Measurements from ENCODE around the gene SLC35A2. TPM values are rescaled to one million over a fixed set of nuclear protein-coding genes. Genes with fewer than 3 reads are reported as not detected.

The SLC35A2 gene
- total RNA-seq, 6 experiments from 2014 or later: 15.0 to 19.5 (median 17.3) TPM

DNA sequence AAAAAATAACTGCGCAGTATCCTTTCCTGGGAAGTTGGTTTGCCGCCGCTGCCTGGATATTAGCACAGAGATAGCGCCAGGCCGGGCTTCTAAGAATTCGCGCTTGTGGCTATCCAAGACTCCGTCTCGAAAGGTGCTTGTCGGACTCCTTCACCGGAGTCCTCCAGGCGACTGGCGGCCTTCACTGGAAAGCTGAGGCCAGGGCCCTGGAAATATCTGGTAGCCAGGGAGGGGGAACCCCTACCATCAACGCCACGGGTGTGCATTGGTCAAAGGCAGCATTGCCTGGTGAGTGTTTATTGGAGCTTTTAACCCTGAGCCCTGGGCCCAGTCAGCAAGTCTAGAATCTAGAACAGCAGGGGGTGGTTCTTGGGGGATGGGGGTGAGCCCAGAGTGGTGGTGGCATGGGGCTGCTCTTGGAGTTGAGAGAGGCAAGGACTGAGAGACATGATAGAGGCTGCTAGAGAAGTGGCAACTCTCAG, 8.0 kb upstream of the SLC35A2 start:
- ATAC-seq (peak in 3 of 4 donors; percentile 2 to 4 (median 4)), DNase-seq (no peak)
- peaks cover 0 to 9% (median 0%) of the 10 kb centered on the region in 4 donors for H3K36me3 ChIP-seq
- no peaks in the 10 kb centered on the region for H3K4me1 ChIP-seq
- peak overlapping the region in 1 of 3 donors; percentile 54 for H3K27ac ChIP-seq
- no peak for TF ChIP-seq POLR2A (IDR thresholded peaks at IDR 0.05)
- TF ChIP-seq, protein P1, sequence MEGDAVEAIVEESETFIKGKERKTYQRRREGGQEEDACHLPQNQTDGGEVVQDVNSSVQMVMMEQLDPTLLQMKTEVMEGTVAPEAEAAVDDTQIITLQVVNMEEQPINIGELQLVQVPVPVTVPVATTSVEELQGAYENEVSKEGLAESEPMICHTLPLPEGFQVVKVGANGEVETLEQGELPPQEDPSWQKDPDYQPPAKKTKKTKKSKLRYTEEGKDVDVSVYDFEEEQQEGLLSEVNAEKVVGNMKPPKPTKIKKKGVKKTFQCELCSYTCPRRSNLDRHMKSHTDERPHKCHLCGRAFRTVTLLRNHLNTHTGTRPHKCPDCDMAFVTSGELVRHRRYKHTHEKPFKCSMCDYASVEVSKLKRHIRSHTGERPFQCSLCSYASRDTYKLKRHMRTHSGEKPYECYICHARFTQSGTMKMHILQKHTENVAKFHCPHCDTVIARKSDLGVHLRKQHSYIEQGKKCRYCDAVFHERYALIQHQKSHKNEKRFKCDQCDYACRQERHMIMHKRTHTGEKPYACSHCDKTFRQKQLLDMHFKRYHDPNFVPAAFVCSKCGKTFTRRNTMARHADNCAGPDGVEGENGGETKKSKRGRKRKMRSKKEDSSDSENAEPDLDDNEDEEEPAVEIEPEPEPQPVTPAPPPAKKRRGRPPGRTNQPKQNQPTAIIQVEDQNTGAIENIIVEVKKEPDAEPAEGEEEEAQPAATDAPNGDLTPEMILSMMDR (IDR thresholded peaks at IDR 0.05): no peak
- 32% methylated on average over 11 of the region's 15 CpGs for WGBS (ENCODE audit: insufficient coverage, low coverage, low lambda C conversion rate, missing lambda C conversion rate)
- peak overlapping the region in 2 of 3 donors; percentile 51 to 58 for H3K4me3 ChIP-seq
- intact Hi-C loops (cut with DNase I): no loop called here
- H3K27me3 ChIP-seq: no peaks in the 10 kb centered on the region
- no peaks in the 10 kb centered on the region for H3K9me3 ChIP-seq

DNA sequence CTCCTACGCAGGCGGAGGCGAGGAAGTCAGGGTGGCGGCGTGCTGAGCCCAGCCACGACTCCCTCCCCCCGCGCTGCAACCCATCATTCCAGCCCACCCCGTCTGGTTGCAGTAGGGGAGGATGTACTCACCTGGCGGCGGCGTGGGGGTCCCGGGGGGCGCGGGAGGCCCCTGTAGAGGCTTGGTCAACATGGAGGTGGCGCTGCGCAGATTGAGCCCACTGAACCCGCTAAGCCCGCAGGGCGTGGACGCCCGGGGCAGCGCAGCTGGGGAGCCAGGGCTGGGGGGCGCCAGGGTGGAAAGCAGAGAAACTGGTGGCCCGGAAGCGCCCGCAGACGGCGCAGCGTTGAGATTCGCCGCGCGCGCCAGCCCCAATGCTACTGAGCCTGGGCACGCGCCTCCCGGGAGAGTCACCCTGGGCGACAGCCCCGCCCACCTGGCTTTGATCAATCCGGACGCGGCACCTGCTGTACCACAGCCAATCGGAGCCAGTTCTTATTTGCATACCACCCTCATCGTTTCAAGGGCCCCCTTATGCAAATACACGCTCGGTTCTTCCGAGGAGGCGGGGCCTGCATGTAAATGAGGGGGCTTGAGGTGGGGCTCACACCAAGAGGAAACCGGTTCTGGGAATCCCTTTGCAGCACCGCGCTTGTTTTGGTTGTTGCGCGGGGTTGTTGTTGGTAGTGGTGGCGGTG, 7.3 kb upstream of the SLC35A2 start, which contains the start of gene PIM2:
Gene PIM2, minus strand, starts transcription at position 382 of the 698 bp plus-strand sequence. Its CDS starts 190 bp downstream, at position 192.
- H3K9me3 ChIP-seq: no peaks in the 10 kb centered on the region
- TF ChIP-seq, protein P1 (IDR thresholded peaks at IDR 0.05): peak in 1 of 4 donors; percentile 5
- TF ChIP-seq POLR2A (IDR thresholded peaks at IDR 0.05): peak; percentile 98
- H3K27me3 ChIP-seq: no peaks in the 10 kb centered on the region
- H3K36me3 ChIP-seq: peaks cover 0 to 8% (median 1%) of the 10 kb centered on the region in 4 donors
- peak within 1 kb of the TSS; percentile 63 to 67 (median 65) for H3K27ac ChIP-seq
- 3% methylated on average over 12 of the region's 55 CpGs for WGBS (ENCODE audit: insufficient coverage, low coverage, low lambda C conversion rate, missing lambda C conversion rate)
- intact Hi-C loops (cut with DNase I): no loop called here
- DNase-seq: peak; percentile 90 to 93 (median 92)
- peak; percentile 82 to 88 (median 87) for ATAC-seq
- H3K4me3 ChIP-seq: peak within 1 kb of the TSS; percentile 49 to 58 (median 51)
- H3K4me1 ChIP-seq: no peaks in the 10 kb centered on the region

GRCh38 chrX:48918301-48918642, 6.8 kb upstream of the SLC35A2 start:
- 27% methylated on average over 9 of the region's 23 CpGs for WGBS (ENCODE audit: insufficient coverage, low coverage, low lambda C conversion rate, missing lambda C conversion rate)
- Histone ChIP-seq H3K36me3 (peaks cover 0 to 3% (median 2%) of the 10 kb centered on the region in 4 donors), H3K4me1 (no peaks in the 10 kb centered on the region), H3K9me3 (no peaks in the 10 kb centered on the region), H3K27ac (peak overlapping the region; percentile 63 to 67 (median 65)), H3K4me3 (peak overlapping the region; percentile 49 to 58 (median 51)), H3K27me3 (no peaks in the 10 kb centered on the region)
- ATAC-seq (no peak), DNase-seq (no peak)
- intact Hi-C loops (cut with DNase I): no loop called here
- TF ChIP-seq POLR2A (IDR thresholded peaks at IDR 0.05): no peak
- TF ChIP-seq, protein P1 (IDR thresholded peaks at IDR 0.05): no peak

DNA sequence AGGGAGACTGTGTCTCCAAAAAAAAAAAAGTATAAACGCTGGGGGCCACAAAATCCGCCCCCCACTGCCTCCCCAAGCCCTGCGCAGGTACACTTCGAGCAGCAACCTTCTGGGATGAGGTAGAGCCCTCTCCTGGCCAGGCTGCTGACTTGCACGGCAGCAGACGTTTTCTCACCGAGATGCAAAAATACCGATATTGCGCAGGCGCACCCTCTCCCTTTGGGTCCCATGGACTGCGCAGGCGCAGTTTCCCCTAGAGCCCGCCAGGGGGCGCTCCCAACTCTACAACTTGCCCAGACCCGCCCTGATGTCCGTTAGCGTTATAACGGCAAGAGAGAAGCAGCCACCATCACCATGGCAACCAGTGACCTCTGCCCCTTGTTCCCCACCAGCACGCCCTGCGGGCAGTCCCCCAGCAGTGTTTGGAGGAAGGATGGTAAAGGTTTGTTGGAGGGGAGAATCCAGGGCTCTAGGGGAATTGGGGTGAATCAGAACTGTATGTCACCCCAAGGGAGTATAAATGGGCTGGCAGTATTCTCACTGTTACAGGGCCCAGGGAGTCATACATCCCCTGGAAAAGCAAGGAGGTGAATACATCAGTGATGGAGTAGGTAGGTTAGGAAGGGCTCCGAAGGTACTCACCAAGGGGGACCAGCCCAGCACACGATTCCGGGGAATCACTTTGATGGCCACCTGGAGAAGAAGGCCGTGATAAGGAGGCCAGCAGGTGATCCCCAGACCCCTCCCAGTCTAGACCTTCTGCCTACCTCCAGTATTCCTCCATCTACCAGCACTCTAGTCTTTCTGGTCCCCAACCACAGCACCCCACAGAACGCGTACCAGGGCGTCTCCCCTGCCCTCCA, 5.9 kb upstream of the SLC35A2 start:
- Histone ChIP-seq H3K4me1 (no peaks in the 10 kb centered on the region), H3K36me3 (peaks cover 0 to 3% (median 0%) of the 10 kb centered on the region in 4 donors), H3K4me3 (no peak overlapping the region), H3K27me3 (no peaks in the 10 kb centered on the region), H3K9me3 (no peaks in the 10 kb centered on the region), H3K27ac (peak overlapping the region in 1 of 3 donors; percentile 6)
- ATAC-seq (peak; percentile 73 to 83 (median 78)), DNase-seq (peak; percentile 88 to 93 (median 89))
- intact Hi-C loops (cut with DNase I): no loop called here
- 28% methylated on average over 17 of the region's 27 CpGs for WGBS (ENCODE audit: insufficient coverage, low coverage, low lambda C conversion rate, missing lambda C conversion rate)
- TF ChIP-seq POLR2A (IDR thresholded peaks at IDR 0.05): no peak
- TF ChIP-seq, protein P1 (IDR thresholded peaks at IDR 0.05): peak; percentile 92 to 97 (median 93)

Data from right lobe of liver (tissue), 6 donors.